ENCODE data around the gene SYT14.
"Not testable (repeated sequence)": the region's sequence is repeated elsewhere in the genome, so short reads cannot be mapped to it uniquely, and the experiment has no call there.

SYT14 gene

DNA sequence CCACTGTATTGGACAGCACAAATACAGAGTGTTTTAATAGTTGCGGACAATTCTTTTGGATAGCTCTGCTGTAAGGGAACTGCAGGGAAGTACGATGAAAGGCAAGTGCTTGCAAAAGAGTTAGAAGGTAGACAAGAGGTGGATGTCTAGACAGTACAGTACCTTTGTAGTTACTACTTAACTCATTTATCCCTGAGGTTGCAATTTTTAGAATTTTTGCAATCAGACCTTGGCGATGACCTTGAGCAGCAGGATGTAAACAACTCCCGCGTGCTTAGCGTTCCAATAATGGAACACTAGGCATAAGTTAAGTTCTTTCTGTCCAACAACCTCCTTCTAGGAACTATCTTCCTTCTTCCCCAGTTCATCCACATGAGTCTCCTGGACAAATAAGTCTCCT, 1.9 kb upstream of the SYT14 start:
- no peak for DNase-seq (ENCODE audit: low read depth in 1 of 2, low spot score in 1 of 2)

- DNase-seq (ENCODE audit: low read depth in 1 of 2, low spot score in 1 of 2), result no peak
Observed at GRCh38 chr1:209945377-209945776, 7.4 kb downstream of the SYT14 start.

- no peak for DNase-seq (ENCODE audit: low read depth in 1 of 2, low spot score in 1 of 2)
Observed at GRCh38 chr1:209948155-209948554, 10.1 kb downstream of the SYT14 start.

DNA sequence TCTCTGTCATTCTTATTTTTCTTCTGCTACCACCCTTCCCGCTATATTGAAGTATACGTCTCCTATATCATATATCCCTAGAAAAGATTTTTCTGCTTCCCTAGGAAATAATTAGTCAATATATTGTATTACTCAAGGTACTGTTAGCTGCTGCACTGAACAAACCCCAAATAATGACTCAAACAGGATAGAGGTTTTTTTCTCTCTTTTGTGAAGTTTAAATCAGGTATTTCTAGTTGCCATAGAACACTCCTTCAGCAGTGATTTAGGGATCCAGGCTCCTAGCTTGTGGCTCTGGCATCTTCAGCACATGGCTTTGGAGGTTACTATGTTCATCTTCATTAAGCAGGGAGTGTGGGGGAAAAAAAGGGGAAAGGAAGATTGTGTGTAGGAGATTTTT, 18.1 kb downstream of the SYT14 start:
- no peak for DNase-seq (ENCODE audit: low read depth in 1 of 2, low spot score in 1 of 2)

GRCh38 chr1:209959623-209960022, 21.6 kb downstream of the SYT14 start:
- DNase-seq (ENCODE audit: low read depth in 1 of 2, low spot score in 1 of 2), result no peak

DNA sequence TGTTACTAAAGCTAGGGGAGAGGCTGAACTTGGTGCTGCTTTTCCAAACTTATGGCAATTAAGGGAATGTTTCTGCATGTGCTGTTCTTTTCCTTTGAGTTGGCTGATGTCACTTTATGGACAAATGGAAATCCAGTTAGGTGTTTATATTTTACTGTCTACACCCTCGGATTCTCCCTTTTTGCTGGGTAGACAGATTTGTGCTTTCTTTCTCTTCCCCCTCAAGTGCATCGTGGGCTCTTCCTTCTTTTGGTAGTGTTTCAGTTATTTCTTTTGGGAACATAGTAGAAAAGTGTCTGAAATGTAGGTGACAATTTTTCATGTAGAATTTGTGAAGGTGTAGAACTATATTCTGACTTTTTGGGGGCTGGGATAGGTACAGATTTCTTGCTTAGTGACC, 22.9 kb downstream of the SYT14 start:
- no peak for DNase-seq (ENCODE audit: low read depth in 1 of 2, low spot score in 1 of 2)

DNA sequence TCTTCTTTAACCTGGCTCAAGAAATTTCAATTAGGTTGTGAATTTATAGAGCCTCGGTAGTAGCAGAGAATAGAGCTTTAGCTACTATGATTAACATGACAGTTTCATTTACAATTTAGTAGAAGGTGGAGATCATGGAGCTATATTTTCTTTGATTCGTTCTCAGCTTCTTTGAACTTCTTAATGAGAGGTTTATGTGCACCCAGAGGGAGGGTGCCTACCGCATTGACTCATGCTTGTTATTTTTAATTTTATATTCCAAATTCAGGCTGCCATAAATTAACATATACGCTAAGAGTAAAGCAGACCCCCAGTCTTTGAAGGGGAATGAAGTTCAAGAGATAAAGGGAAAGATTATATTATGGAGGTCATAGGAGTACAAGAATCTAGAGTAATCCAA, 24.4 kb downstream of the SYT14 start:
- DNase-seq (ENCODE audit: low read depth in 1 of 2, low spot score in 1 of 2), result no peak

GRCh38 chr1:209962856-209963255, 24.8 kb downstream of the SYT14 start:
- DNase-seq (ENCODE audit: low read depth in 1 of 2, low spot score in 1 of 2), result no peak

DNA sequence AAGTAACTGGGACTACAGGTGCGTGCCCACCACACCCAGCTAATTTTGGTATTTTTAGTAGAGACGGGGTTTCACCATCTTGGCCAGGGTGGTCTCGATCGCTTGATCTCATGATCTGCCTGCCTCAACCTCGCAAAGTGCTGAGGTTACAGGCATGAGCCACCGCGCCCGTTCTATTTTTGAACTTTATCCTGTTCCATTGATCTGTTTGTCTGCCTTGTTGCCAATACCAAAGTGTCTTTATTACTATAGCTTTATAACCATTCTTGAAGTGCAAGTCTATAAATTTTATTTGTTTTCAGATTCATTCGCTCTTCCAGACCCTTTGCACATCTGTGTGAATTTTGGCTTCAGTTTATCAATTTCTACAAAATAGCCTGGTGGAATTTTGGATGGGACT, 28.0 kb downstream of the SYT14 start:
- DNase-seq (ENCODE audit: low read depth in 1 of 2, low spot score in 1 of 2), result no peak

DNA sequence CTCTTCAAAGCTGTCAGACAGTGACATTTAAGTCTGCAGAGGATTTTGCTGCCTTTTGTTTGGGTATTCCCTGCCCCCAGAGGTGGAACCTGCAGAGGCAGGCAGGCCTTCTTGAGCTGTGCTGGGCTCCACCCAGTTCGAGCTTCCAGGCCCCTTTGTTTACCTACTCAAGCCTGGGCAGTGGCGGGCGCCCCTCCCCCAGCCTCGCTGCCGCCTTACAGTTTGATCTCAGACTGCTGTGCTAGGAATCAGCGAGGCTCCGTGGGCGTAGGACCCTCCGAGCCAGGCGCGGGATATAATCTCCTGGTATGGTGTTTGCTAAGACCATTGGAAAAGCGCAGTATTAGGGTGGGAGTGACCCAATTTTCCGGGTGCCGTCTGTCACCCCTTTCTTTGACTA, 40.7 kb downstream of the SYT14 start:
- DNase-seq (ENCODE audit: low read depth in 1 of 2, low spot score in 1 of 2), result not testable (repeated sequence)

DNA sequence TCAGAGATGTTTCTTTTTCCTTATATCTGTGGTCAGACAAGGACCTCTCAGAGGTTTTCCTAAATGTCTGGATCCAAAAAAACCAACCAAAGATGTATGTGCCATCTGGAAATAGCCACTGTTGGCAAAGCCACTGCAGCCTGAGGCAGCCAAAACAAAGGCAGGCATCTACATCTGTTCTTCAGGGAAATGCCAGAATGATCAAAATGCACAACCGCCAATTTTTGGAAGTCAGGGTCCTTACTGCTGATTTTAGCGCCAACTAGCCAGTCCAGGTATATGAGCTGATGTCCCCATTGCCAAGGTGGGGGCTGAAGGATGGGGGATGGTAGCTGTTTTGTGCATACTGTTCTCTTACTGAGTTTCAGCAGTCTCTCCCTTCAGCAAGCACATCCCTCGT, 45.9 kb downstream of the SYT14 start:
- DNase-seq (ENCODE audit: low read depth in 1 of 2, low spot score in 1 of 2), result no peak

DNA sequence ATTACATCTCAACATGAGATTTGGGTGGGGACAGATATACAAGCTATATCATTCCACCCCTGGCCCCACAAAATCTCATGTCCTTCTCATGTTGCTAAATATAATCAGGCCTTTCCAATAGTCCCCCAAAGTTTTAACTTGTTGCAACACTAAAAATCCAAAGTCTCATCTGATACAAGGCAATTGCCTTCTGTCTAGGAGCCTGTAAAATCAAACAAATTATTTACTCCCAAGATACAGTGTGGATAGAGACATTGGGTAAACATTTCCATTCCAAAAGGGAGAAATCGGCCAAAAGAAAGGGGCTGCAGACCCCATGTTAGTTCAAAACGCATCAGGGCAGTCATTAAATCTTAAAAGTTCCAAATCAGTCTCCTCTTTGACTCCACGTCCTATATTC, 47.0 kb downstream of the SYT14 start:
- DNase-seq (ENCODE audit: low read depth in 1 of 2, low spot score in 1 of 2), result no peak

DNA sequence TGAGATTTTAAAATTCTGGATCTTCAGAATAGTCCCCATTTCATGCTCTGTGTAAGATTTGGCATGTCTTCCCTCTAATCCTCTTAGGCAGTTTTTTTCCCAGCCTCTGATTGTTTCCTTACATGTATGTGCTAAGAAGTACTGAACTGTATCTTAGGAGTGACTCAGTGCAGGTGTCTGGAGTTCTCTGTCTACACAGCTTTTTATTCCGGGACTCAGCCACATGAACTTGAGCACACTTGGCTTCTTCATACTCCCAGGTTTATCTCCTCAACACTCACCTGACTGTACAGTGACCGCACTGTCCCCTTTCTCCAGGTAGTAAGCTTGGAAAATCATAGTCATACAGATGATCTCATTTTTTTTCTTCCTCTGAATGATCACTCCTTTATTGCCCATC, 50.7 kb downstream of the SYT14 start:
- no peak for DNase-seq (ENCODE audit: low read depth in 1 of 2, low spot score in 1 of 2)

DNA sequence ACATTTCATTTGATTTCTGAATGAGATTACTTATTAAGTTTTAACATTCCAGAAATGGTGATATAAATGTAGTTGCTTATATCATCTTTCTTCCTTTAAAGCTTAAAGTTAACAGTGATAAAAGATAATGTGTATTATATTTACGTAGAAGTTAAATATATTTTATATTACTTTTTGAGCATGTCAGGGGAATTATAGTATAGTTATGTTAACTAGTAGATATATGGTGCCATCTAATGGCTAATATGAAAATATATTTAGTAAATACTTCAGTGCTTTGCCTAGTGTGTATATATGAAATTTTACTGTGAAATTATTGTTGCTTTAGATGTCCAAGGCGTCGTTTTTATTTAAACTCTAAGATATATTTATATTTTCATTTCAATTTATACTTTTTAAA, 51.5 kb downstream of the SYT14 start:
- no peak for DNase-seq (ENCODE audit: low read depth in 1 of 2, low spot score in 1 of 2)

DNA sequence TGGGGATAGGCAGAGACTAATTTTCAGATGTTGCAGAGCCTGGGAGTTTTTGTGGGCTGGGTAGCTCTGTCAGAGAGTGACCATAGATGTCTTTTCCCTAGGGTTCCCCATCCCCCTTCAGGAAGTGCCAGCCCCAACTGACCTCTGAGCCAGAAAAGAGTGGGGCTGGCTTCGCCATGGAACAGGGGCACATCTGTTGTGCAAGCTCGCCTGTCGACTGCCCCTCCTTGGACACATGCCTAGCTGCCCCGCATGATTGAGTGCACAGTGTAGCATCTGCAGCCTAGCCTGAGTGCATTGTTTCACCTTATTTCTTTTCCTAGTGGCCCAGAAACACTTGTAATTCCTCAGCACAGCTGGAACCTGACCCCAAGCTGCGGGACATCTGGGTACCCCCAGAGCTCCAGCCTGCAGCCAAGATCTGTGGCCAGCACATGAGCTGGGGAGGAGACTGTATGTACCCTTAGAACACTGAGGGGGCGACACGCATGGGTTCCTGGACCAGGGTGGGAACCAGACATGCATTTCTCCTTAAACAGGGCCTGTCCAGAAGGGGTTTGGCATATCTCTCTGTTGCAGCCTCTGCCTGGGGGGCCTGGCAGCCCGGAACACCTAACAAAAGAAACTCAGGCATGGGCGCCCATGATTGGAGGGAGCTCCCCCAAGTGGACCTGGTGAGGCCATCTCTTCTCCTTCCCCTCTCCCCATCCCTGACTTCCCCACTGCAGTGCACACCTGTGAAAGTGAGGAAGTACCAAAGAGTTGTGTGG, 55.2 kb downstream of the SYT14 start:
- no peak for DNase-seq (ENCODE audit: low read depth in 1 of 2, low spot score in 1 of 2)

DNA sequence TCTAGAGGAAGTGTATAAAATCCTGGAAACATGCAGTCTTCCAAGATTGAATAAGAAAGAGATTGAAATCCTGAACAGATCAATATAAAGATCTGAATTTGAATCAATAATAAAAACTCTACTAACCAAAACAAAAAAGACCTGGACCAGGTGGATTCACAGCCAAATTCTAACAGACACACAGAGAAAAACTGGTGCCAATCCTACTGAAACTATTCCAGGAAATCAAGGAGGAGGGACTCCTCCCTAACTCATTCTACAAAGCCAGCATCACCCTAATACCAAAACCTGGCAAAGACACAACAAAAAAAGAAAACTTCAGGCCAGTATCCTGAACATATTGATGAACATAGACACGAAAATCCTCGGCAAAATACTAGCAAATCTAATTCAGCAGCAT, 58.3 kb downstream of the SYT14 start:
- DNase-seq (ENCODE audit: low read depth in 1 of 2, low spot score in 1 of 2), result no peak

DNA sequence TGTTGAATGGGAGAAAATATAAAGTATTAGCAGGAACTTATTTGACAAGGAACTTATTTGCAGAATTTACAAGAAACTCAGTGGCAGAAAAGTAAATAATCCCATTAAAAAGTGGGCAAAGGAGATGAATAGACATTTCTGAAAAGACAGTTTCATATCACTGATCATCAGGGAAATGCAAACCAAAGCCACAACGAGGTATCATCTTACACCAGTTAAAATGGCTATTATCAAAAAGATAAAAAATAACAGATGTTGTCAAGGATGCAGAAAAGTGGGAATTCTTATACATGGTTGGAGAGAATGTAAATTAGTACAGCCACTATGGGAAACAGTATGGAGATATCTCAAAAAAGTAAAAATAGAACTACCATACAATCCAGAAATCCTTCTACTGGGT, 61.0 kb downstream of the SYT14 start:
- no peak for DNase-seq (ENCODE audit: low read depth in 1 of 2, low spot score in 1 of 2)

DNA sequence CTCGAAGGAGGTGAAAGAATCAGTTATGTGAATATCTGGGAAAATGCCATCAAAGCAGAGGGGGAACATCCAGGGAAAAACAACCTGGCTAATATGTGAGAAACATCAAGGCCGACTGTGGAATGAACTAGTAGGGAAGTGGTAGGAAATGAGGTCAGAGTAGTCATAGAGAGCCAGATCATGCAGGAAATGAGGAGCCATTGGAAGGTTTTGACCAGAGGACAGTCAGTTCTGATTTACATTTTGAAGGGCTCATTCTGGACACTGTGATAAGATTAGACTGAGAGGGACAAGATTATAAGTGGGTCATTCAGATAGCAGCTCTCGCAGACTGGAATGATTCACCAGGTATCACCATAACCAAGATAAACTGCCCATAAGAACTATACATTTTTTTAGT, 63.7 kb downstream of the SYT14 start:
- DNase-seq (ENCODE audit: low read depth in 1 of 2, low spot score in 1 of 2), result no peak

DNA sequence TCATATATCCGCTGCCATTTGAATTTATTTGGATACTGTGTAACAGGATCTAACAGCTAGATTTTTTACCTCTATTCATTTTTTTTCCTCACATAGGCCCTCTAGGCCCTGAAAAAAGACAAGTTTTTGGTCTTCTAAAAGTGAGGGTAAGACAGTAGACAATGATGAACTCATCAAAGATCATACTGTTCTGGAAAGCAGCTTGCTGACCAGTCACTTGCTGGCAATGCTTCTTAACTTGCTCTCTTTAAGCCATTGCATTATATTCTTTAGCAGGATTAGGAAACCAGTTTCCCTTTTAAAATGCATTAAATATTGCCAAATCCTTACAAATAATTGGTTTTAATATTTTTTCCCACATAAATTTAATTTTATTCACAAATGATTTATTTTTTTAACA, 65.5 kb downstream of the SYT14 start:
- DNase-seq (ENCODE audit: low read depth in 1 of 2, low spot score in 1 of 2), result no peak

DNA sequence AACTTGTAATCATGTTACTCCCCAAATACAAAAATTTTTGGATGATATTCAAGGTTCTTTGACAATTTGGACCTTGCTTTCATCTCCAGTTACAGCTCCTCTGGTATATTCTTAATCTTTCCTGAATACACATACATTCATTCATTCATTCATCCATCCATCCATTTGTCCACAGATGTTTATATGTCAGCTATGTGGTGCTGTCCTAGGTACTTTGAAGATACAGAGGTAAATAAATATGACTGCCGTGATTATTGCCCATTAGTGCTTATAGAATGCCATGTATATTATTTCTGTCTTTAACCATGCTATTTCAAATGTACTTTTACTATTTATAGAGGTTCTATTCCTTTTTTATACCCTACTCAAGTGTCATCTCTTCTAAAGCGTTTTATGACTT, 72.1 kb downstream of the SYT14 start:
- DNase-seq (ENCODE audit: low read depth in 1 of 2, low spot score in 1 of 2), result no peak

- DNase-seq (ENCODE audit: low read depth in 1 of 2, low spot score in 1 of 2), result no peak
Observed at GRCh38 chr1:210021145-210021860, 83.3 kb downstream of the SYT14 start.

- DNase-seq (ENCODE audit: low read depth in 1 of 2, low spot score in 1 of 2), result no peak
Observed at GRCh38 chr1:210022044-210022443, 84.0 kb downstream of the SYT14 start.

DNA sequence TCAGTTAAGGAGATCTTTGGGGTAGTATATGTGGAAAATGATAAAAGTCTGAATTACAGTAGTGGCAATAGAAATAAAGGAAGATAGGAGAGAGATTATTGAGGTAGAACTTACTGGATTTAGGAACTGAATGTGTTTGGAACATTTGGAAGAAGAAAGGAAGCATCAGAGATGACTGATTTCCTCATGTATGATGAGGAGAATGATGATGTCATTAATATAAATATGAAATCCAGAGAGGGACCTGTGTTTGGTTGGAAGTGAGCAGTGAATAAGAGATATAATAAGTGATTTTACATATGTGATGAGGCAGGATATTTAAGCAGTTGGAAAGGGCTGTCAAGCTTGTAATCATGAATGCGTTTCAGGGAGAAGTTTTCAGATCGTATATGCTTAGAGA, 86.3 kb downstream of the SYT14 start:
- no peak for DNase-seq (ENCODE audit: low read depth in 1 of 2, low spot score in 1 of 2)

Data from stimulated activated CD4-positive, alpha-beta T cell treated with anti-CD3 and anti-CD28 coated beads, Interleukin-15, amount 100 ng/mL, for 1 hour (primary cell).